ENCODE measurements around the gene GNB1L.

DNA sequence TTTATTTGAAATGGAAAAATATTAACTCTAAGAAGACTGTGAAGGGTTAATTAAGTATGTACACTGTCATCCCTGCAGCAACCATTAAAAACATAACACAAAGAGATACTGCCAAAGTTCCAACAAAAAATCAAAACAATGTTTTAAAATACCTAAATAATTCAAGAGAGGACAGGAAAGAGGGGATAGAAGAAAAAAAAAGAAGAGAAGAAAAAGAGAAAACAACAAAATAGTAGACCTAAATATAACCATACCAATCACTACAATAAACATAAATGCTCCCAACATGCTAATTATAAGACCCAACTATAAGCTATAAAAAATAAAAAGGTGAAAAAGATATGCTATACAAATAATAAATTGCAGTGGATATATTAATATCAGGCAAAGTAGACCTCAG lies 20.1 kb downstream of the GNB1L start:
- TF ChIP-seq, protein P1, sequence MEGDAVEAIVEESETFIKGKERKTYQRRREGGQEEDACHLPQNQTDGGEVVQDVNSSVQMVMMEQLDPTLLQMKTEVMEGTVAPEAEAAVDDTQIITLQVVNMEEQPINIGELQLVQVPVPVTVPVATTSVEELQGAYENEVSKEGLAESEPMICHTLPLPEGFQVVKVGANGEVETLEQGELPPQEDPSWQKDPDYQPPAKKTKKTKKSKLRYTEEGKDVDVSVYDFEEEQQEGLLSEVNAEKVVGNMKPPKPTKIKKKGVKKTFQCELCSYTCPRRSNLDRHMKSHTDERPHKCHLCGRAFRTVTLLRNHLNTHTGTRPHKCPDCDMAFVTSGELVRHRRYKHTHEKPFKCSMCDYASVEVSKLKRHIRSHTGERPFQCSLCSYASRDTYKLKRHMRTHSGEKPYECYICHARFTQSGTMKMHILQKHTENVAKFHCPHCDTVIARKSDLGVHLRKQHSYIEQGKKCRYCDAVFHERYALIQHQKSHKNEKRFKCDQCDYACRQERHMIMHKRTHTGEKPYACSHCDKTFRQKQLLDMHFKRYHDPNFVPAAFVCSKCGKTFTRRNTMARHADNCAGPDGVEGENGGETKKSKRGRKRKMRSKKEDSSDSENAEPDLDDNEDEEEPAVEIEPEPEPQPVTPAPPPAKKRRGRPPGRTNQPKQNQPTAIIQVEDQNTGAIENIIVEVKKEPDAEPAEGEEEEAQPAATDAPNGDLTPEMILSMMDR (IDR thresholded peaks at IDR 0.05): no peak
- TF ChIP-seq POLR2AphosphoS5 (IDR thresholded peaks at IDR 0.05) (no peak), EP300 (IDR thresholded peaks at IDR 0.05) (no peak), POLR2A (IDR thresholded peaks at IDR 0.05) (no peak)

All from gastroesophageal sphincter (tissue), 3 donors.